ENCODE results near the gene C19orf38.

Gene C19orf38

DNA sequence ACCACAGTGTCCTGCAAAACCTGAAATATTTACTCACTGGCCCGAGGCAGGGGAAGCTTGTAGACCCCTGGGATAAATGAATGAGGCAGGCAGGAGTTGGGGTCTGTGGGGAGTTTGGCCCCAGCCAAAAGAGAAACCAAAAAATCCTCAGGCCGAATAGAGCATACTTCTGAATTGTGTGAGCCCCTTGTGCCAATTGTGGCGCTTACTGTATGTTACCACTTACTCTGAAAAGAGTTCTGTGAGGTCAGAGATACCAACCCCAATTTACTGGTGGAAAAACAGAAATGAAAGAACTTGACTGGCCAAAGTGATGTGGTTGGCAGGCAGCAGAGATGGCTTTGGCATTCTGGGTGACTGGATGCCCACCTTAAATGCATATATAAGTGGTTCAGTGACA, 30.0 kb downstream of the C19orf38 start:
- DNase-seq, result no peak

GRCh38 chr19:10881403-10882107, 33.3 kb downstream of the C19orf38 start:
- DNase-seq, result no peak

DNA sequence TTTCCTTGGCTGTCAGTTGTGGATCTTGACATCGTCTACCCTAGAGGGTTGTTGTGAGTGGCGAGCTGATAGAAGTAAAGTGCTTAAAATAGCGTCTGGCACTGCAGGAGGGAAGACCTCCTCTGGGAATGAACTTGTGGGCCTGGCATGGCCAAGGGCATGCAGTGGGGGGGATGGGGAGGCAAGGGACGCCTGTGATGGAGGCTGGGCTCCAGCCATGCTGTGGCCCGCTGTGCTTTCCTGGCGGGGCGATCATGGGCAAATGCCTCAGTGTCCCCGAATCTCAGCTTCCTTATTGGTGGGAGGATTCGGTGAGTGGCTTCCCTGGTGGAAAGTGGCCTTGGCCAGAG, 33.9 kb downstream of the C19orf38 start:
- DNase-seq, result no peak

GRCh38 chr19:10884274-10884673, 36.1 kb downstream of the C19orf38 start:
- DNase-seq, result no peak

DNA sequence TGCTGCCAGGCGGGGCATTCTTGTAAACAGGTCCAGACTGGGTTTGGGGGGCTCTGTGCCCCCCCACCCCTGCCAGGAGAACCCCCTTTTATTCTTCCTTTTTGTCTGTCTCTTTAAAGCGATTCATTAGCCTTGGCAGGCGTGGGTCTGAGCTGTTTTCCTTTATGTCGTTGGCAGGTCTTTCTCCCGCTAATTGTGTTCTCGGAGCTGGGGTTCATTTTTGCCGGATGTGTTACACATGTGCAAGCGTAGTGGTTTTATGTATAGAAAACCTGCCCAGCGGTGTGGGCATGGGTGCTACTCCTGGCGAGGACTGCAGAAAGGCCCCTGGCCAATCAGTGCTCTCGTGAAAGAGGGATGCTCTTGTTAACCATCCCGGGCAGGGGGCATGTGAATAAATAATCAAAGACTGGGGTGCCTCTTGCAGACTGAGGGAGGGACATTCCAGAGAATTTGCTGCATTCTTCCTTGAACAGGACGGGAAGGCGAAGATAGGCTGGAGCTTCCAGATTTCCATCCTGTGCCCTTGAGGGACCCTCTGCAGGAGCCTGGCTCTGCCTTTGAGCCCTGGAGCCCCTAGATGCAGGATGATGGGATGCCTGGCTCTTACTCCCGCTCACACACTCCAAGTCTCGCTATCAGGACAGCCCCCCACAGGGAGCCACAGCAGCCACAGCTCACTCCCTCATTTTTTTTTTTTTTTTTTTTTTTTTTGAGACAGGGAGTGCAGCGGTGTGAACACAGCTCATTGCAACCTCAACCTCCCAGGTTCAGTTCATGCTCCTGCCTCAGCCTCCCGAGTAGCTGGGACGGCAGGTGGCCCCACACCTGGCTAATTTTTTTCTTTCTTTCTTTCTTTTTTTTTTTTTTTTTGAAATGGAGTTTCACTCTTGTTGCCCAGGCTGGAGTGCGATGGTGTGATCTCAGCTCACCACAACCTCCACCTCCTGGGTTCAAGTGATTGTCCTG, 37.3 kb downstream of the C19orf38 start:
- peak in 1 of 2 experiments; percentile 21 for DNase-seq

DNA sequence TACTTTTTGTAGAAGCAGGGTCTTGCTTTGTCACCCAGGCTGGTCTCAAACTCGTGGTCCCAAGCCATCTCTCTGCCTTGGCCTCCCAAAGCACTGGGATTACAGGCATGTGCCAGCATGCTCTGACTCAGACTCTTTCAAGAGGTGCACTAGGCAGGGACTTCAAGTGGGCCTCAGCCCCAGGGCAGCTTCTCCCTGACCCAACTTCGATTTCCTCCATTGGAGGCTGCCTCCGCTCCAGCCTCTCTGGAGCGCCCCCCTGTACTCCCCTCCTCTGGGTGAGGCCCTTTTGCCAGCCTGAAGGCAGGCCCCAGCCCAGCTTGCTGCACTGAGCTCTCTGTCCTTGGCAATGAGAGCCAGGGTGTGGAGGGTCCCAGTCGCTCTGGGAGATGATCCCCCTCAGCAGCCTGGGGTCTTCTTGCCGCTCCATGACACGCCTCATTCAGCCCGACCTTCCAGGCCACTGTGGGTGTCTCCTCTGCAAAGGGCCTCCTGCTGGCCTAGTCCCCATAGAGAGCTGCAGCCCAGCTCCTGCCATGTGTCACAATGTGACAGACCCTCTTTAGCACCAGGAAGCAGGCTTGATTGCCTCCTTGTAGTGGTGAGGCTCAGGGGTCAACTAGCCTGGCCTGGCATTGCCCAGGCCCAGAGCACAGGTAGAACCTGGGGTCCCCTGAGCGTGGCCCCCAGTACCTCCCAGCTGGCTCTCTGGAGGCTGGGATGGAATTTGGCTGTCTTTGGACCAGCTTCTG, 39.6 kb downstream of the C19orf38 start:
- DNase-seq, result no peak

DNA sequence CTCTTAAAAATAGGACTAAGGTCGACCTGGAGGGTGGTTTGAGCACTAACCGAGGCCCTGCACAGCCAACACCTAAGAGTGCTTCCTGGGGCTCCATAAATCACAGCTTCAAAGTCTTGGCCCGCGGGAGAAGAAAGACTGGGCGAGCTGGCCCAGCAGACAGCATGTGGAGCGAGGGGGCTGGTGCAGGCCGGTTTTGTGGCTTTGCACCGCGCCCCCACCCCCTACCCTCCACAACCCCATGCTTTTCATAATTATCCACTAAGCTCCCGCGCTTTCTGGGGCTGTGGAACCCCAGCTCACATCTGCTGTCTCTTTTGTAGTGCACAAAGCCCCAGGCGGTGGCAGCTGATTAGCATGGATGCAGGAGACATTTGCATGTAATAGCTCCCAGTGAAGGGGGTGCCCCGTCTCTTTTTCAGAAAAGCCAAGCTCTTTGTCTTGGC, 40.2 kb downstream of the C19orf38 start:
- peak; percentile 26 to 29 for DNase-seq

- no peak for DNase-seq
These were observed 41.7 kb downstream of the C19orf38 start for GRCh38 chr19:10889880-10890279.

GRCh38 chr19:10891405-10892086, 43.3 kb downstream of the C19orf38 start:
- DNase-seq, result no peak

- no peak for DNase-seq
These were observed 44.0 kb downstream of the C19orf38 start for GRCh38 chr19:10892256-10892655.

DNA sequence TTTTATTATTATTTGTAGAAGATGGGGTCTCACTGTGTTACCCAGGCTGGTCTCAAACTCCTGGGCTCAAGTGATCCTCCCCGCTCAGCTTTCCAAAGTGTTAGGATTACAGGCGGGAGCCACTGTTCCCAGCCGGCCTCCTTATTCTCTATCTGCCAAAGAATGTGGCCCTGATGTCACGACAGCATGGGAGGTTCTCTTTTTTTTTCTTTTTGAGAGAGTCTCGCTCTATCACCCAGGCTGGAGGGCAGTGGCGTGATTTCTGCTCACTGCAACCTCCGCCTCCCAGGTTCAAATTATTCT, 46.6 kb downstream of the C19orf38 start:
- no peak for DNase-seq

DNA sequence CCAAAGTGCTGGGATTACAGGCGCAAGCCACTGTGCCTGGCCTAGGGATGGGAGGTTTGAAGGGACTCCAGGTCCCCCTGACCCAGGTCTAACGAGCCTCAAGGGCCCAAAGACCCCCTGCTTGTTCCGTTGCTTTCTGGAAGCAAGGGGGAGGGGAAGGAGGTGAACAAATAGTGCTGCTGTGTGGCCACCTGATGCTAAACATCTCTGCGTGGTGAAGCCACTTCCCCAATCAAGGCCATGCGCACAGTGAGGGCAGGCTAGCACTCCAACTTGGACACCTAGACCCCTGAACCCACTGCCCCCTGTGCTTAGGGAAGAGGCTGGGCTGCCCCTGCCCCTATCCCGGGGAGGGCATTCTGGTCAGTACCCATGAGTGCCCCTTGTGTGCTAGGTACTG, 47.1 kb downstream of the C19orf38 start:
- no peak for DNase-seq

- DNase-seq, result no peak
These were observed 47.7 kb downstream of the C19orf38 start for GRCh38 chr19:10895920-10896319.

DNA sequence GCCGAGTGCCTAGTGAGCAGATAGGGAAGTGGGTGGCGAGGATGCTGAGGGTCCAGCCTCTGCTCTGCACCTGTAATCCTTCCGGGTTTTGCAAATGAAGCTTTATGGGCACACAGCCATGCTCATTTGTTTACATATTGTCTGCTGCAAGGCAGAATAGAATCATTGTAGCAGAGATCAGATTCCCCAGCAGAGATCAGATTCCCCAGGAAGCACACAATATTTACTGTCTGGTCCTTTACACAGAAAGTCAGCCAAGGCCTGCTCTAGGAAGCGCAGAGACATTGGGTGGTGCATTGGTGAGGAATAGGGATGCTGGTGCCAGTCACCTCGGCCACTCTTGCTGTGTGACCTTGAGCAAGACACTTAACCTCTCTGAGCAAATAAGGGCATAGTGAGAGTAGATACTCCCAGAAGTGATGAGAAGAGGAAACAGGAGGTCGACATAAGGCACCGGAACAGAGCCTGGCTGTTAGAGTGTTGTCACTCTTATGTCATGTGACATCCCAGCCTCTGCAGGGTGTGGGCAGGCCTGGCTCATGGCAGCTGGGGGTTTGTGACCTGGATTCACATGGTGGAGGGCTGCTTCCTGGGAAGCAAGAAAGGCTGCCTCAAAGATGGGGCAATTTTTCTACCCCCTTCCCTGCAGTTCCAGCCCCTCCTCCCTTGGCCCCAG, 48.8 kb downstream of the C19orf38 start:
- peak; percentile 55 to 77 for DNase-seq

DNA sequence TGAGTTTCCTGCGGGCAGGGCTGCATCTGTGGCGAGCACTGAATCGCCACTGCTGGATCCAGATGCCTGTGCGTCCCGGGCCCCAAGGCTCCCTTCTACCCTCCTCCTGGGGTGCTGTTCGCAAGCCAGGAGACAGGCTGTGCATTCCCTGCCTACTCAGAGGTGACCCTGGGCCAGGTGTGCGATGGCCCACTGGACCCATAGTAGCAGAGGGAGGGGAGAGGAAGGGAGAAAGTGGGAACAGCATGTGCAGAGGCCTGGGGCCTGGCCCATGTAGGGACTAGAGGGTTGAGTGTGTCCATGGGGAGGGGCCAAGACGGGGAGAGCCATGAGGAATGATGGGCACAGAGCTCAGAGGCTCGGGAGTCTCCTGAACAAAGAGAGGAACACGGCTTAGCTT, 50.4 kb downstream of the C19orf38 start:
- DNase-seq, result no peak

GRCh38 chr19:10899151-10899653, 51.0 kb downstream of the C19orf38 start:
- peak; percentile 10 to 18 for DNase-seq

DNA sequence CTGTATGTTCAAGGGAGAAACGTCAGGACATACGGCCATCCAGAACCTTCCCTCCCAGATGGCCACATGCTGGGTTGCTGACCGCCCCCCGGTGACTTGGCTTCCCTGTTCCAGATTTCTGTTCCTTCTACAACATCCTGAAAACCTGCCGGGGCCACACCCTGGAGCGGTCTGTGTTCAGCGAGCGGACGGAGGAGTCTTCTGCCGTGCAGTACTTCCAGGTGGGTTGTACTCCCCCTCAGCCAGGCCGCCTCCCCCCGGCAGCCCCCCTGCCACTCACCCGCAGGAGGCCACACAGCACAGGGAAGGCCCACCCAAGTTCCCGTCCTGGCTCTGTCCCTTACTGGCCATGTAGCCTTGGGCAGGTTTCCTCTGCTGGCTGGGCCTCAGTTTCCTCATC, 59.7 kb downstream of the C19orf38 start:
- no peak for DNase-seq

GRCh38 chr19:10908380-10908960, 60.3 kb downstream of the C19orf38 start:
- DNase-seq, result no peak

GRCh38 chr19:10911579-10912363, 63.6 kb downstream of the C19orf38 start:
- DNase-seq, result no peak

DNA sequence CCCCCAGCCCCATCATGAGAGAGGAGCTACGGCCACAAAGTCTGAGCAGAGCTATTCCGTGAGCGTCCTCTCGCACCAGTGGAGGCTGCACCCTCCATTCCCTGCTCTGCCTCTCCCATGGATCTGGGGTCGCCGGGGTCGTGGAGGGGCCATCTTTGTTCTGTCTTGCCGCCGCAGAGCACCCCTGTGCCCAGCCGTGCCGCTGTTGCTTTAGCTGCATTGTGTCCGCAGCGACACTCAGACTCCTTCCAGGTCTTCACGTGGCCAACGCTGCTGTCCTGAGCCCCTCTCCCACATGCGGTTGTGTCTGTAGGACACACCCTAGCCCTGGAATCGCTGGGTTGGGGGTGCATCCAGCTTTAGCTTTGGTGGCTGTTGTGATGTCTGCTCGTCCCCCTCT, 64.4 kb downstream of the C19orf38 start:
- no peak for DNase-seq
